GM10266 (cell line): Measurements from ENCODE around the gene BLVRB.

Experiments
- DNase-seq: peaks from one replicate; pipeline ENCODE4 v3.0.0; 2012; ENCODE audit errors: extremely low spot score
- TF ChIP-seq, protein P1 (sequence below): IDR thresholded peaks from 2 replicates; pipeline ENCODE4 v1.5.1; 2012; ENCODE audit warnings: mild to moderate bottlenecking, low read depth; ENCODE audit not compliant: control insufficient read depth, insufficient read depth; ENCODE audit errors: missing control alignments

The BLVRB gene

DNA sequence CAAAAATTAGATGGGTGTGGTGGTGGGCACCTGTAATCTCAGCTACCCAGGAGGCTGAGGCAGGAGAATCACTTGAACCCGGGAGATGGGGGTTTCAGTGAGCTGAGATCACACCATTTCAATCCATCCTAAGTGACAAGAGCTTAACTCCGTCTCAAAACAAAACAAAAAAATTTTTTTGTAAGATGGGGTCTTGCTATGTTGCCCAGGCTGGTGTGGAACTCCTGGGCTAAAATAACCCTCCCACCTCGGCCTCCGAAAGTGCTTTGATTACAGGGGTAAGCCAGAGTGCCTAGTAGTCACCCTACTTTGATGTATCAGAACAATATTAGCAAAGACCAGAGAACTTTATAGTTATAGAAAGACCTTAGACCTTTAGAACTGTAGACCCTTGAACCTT is 9.2 kb upstream of the BLVRB start:
- DNase-seq, result no peak
- TF ChIP-seq, protein P1, sequence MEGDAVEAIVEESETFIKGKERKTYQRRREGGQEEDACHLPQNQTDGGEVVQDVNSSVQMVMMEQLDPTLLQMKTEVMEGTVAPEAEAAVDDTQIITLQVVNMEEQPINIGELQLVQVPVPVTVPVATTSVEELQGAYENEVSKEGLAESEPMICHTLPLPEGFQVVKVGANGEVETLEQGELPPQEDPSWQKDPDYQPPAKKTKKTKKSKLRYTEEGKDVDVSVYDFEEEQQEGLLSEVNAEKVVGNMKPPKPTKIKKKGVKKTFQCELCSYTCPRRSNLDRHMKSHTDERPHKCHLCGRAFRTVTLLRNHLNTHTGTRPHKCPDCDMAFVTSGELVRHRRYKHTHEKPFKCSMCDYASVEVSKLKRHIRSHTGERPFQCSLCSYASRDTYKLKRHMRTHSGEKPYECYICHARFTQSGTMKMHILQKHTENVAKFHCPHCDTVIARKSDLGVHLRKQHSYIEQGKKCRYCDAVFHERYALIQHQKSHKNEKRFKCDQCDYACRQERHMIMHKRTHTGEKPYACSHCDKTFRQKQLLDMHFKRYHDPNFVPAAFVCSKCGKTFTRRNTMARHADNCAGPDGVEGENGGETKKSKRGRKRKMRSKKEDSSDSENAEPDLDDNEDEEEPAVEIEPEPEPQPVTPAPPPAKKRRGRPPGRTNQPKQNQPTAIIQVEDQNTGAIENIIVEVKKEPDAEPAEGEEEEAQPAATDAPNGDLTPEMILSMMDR, result no peak

DNA sequence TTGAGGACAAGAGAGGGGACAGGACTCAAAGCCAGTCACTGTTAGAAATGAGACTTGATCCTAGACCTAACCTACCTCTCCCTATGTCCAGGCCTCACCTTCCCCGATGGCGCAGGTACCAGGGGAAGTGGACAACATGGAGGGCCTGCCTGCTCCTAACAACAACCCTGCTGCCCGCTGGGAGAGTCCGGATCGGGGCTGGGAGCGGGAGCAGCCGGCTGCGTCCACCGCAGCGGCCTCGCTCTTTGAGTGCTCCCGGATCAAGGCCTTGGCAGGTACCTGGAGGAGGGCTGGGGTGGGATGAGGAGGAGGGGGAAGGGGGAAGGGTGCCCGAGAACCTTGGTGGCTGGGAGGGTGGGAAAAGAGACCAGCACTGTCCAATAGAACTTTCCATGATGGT is 7.0 kb upstream of the BLVRB start:
- no peak for DNase-seq
- TF ChIP-seq, protein P1, result no peak

DNA sequence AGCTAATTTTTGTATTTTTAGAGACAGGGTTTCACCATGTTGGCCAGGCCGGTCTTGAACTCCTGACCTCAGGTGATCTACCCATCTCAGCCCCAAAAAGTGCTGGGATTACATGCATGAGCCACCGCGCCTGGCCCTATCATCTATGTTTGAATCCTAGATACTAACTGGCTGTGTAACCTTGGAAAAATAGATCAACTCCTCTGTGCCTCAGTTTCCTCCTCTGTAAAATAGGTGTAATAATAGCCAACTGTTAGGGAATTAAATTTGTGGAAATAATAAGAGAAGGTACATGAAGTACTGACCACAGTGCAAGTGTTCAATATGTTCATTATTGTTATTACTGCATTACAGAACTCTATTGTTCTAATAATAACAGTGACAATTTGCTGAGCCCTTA is 5.6 kb upstream of the BLVRB start:
- TF ChIP-seq, protein P1, result no peak
- DNase-seq, result no peak

DNA sequence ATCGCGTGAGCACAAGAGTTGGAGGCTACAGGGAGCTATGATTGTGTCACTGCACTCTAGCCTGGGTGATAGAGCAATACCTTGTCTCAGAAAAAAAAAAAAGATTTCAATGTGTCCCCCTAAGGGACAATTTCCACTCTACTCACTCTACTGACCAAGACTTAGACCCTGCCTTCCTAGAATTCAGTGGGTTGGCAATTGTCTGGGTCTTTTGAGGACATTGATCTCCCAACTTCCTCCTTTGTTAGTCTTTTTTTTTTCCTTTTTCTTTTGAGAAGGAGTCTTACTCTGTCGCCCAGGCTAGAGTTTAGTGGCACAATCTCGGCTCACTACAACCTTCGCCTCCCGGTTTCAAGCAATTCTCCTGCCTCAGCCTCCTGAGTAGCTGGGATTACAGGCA is 3.5 kb upstream of the BLVRB start:
- TF ChIP-seq, protein P1, result no peak
- DNase-seq, result no peak

DNA sequence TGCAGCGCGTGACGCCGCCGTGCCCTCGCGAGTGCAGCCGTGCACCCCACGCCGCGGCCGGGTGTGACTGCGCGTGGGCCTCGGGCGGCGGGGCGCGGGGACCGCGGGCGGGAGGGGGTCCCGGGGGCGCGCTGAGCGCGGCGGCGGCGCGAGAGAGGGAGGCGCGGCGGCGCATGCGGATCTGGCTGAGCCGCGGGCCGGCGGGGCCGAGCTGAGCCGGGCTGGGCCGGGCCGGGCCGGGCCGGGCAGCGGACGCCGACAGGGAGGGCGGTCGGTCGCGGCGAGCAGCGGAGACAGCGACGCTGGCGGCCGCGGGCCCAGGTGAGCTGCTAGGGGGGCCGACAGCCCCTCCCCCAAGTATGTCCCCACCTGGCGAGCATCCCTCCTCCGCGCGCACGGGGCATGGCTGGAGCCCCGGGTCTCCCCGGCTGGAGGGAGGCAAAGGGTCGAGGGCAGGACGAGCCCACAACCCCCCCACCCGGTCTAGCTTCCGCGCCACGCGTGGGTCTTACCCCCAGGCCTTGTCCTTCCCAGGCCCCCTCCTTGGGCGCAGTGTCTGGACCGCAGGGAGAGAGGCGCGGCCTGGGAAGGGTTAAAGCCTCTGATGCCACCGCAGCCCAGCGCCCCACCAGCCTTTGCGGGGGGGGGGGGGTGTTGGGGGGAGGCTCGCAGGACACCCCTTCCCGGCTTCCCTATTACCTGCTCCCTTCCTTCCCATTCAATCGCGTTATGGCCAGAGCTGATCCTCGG is 1.6 kb upstream of the BLVRB start, which contains the start of gene SPTBN4:
TSS of gene SPTBN4 (plus strand) at position 17 of the 750 bp plus-strand sequence. CDS start 5,621 bp downstream, outside the sequence.
- TF ChIP-seq, protein P1, result no peak
- DNase-seq, result peak; percentile 40

DNA sequence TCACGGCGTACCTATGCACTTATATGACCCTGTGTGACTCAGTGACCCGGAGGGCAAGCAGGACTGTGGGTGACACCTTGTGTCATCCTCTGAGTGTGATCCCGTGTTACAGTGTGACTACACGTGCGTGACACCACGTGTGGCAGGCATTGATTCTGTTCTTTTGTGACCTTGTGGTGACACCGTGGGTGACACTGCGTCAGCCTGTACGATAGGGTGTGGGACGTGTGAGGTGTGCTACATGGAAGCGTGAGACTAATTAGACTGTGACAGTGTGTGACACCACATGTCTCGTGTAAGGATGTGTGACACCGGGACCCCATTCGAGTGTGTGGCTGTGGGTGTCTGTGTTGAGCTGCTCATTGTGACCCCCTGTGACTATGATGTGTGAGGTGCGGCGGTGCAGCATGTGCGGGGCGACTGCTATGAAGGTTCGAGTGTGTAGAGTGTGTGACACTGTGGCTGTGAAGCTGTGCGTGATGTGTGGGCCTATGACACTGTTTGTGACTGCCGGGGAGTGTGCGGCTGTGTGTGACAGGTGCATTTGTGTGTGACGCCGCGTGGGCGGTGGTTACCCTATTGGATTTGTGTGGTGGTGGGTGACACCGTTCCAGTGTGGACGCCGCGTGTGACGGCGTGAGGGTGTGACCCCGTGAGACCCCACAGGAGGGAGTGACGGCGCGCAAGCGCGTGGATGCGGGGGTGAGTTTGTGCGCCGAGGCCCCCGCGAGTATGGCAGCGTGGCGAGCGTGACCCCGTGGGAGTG is 857 bp upstream of the BLVRB start:
- peak; percentile 61 for DNase-seq
- TF ChIP-seq, protein P1, result no peak
